ENCODE data around the gene ZNF75A. TPM values are rescaled to one million over a fixed set of nuclear protein-coding genes. Genes with fewer than 3 reads are reported as not detected.
A peak's percentile ranks its signal among the peaks of the same experiment; 100 is the strongest.

ZNF75A gene
- total and polyA plus RNA-seq, 9 of the 15 experiments (the other 6 are each of a cell fraction or from before 2014, with no cell fraction given): 7.2 to 24.5 (median 17.1) TPM

- no peak for TF ChIP-seq POLR2AphosphoS2 (IDR thresholded peaks at IDR 0.05; ENCODE audit: low read length)
- TF ChIP-seq TEAD4 (IDR thresholded peaks at IDR 0.05; ENCODE audit: low read length): no peak
- no peak for TF ChIP-seq TEAD4 (CRISPR knock-in tag; IDR thresholded peaks at IDR 0.05; ENCODE audit: borderline replicate concordance)
- TF ChIP-seq MXD1 (CRISPR knock-in tag; IDR thresholded peaks at IDR 0.05; ENCODE audit: borderline replicate concordance, poor library complexity, severe bottlenecking): no peak
- no peak for TF ChIP-seq GTF3C2 (IDR thresholded peaks at IDR 0.05; ENCODE audit: borderline replicate concordance, extremely low read depth, insufficient read length)
- peak; percentile 96 for TF ChIP-seq MYC (IDR thresholded peaks at IDR 0.05; ENCODE audit: low read depth, low read length)
- peak; percentile 84; the same call in 1 of the 2 replicates for TF ChIP-seq MYC (CRISPR knock-in tag; IDR thresholded peaks at IDR 0.05; ENCODE audit: borderline replicate concordance, low read depth)
- 0 out of 2 replicates have a peak, but pooled peaks have one; percentile 35 for TF ChIP-seq ZNF766 (CRISPR knock-in tag; conservative IDR thresholded peaks at IDR 0.05)
- no peak for TF ChIP-seq FOXA1 (IDR thresholded peaks at IDR 0.05; ENCODE audit: borderline replicate concordance)
- no peak for TF ChIP-seq KAT7 (CRISPR knock-in tag; IDR thresholded peaks at IDR 0.05; ENCODE audit: borderline replicate concordance)
- no peak for TF ChIP-seq ZNF449 (CRISPR knock-in tag; IDR thresholded peaks at IDR 0.05)
- TF ChIP-seq ZNF717 (CRISPR knock-in tag; IDR thresholded peaks at IDR 0.05): no peak
- no peak for TF ChIP-seq ZNF512 (tag; IDR thresholded peaks at IDR 0.05)
- no peak for TF ChIP-seq ZBTB7A (IDR thresholded peaks at IDR 0.05; ENCODE audit: borderline replicate concordance, control insufficient read depth, low read depth, low read length)
- TF ChIP-seq ZFP91 (CRISPR knock-in tag; IDR thresholded peaks at IDR 0.05): no peak
- peak; percentile 58; the same call in 1 of the 2 replicates for TF ChIP-seq VEZF1 (CRISPR knock-in tag; IDR thresholded peaks at IDR 0.05)
Observed at GRCh38 chr16:3282730-3283542, 22.4 kb upstream of the ZNF75A start, which contains the start of gene ZNF263 (continued).
